ENCODE data around the gene SPOP. TPM values are rescaled to one million over a fixed set of nuclear protein-coding genes. Genes with fewer than 3 reads are reported as not detected.

Gene SPOP
- total RNA-seq, 1 donor from 2014 or later: 87.3 TPM

- Histone ChIP-seq H3K9me3 (no peaks in the 10 kb centered on the region), H3K27me3 (no peaks in the 10 kb centered on the region), H3K36me3 (no peaks in the 10 kb centered on the region), H3K27ac (peak overlapping the region; percentile 73), H3K4me3 (no peak overlapping the region), H3K4me1 (peaks cover 18% of the 10 kb centered on the region)
- DNase-seq (no peak), ATAC-seq (no peak)
- TF ChIP-seq, protein P1, sequence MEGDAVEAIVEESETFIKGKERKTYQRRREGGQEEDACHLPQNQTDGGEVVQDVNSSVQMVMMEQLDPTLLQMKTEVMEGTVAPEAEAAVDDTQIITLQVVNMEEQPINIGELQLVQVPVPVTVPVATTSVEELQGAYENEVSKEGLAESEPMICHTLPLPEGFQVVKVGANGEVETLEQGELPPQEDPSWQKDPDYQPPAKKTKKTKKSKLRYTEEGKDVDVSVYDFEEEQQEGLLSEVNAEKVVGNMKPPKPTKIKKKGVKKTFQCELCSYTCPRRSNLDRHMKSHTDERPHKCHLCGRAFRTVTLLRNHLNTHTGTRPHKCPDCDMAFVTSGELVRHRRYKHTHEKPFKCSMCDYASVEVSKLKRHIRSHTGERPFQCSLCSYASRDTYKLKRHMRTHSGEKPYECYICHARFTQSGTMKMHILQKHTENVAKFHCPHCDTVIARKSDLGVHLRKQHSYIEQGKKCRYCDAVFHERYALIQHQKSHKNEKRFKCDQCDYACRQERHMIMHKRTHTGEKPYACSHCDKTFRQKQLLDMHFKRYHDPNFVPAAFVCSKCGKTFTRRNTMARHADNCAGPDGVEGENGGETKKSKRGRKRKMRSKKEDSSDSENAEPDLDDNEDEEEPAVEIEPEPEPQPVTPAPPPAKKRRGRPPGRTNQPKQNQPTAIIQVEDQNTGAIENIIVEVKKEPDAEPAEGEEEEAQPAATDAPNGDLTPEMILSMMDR (IDR thresholded peaks at IDR 0.05): no peak
- intact Hi-C loops (cut with DNase I): no loop called here
Measured at GRCh38 chr17:49688848-49689247, 11.0 kb upstream of the SPOP start.

DNA sequence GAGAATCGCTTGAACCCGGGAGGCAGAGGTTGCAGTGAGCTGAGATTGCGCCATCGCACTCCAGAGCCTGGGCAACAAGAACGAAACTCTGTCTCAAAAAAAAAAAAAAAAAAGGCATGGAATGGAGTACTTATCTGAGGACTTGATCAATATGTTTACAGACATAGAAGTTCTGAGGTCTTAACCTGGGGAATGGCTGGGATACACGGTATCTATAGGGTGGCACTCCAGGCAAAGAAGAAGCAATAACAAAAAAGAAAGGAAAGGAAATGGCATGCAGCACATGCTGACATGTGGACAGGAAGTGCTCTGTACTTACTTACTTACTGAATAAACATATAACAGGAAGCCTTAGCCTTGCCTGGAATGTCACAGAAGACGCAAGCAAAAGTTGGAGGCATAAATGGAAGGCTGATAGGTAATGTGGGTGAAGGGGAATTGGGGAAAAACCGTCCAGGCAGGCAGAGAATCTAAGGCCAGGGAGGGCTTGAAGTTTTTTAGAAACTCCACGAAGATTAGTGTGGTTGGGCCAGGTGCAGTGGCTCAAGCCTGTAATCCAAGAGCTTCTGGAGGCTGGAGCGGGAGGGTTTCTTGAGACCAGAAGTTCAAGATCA is 10.1 kb upstream of the SPOP start:
- Histone ChIP-seq H3K9me3 (no peaks in the 10 kb centered on the region), H3K27me3 (no peaks in the 10 kb centered on the region), H3K36me3 (no peaks in the 10 kb centered on the region), H3K4me1 (peaks cover 18% of the 10 kb centered on the region), H3K27ac (peak overlapping the region; percentile 73), H3K4me3 (no peak overlapping the region)
- ATAC-seq: peak; percentile 77
- TF ChIP-seq, protein P1 (IDR thresholded peaks at IDR 0.05): no peak
- no peak for DNase-seq
- intact Hi-C loops (cut with DNase I): no loop called here

GRCh38 chr17:49681106-49681979 is 3.4 kb upstream of the SPOP start:
- Histone ChIP-seq H3K27ac (no peak overlapping the region), H3K4me3 (no peak overlapping the region), H3K36me3 (no peaks in the 10 kb centered on the region), H3K4me1 (peaks cover 3% of the 10 kb centered on the region), H3K27me3 (no peaks in the 10 kb centered on the region), H3K9me3 (no peaks in the 10 kb centered on the region)
- DNase-seq: no peak
- TF ChIP-seq, protein P1 (IDR thresholded peaks at IDR 0.05): no peak
- ATAC-seq: no peak
- intact Hi-C loops (cut with DNase I): no loop called here

DNA sequence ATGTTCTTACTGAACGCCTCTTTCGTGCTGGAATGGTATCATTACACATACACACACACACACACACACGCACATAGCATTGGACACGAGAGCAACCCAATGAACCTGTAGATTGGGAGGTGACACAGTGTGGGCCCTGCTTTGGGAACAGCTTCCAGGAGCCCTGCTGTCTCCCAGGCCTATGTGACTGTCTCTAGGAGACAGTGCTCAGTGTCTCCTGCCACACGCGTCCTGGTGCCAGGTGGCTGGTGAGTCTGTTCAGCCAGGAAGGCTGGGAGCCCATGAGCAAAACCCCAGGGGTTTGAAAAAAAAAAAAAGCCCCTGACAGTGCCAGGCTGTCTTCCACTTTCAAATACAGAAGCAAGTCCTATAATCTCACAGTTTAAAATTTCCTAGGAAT is 2.4 kb upstream of the SPOP start:
- H3K4me1 ChIP-seq: peaks cover 13% of the 10 kb centered on the region
- TF ChIP-seq, protein P1 (IDR thresholded peaks at IDR 0.05): no peak
- intact Hi-C loops (cut with DNase I): no loop called here
- H3K9me3 ChIP-seq: no peaks in the 10 kb centered on the region
- H3K27ac ChIP-seq: no peak overlapping the region
- peaks cover 5% of the 10 kb centered on the region for H3K36me3 ChIP-seq
- H3K4me3 ChIP-seq: no peak overlapping the region
- ATAC-seq: no peak
- DNase-seq: no peak
- H3K27me3 ChIP-seq: no peaks in the 10 kb centered on the region

DNA sequence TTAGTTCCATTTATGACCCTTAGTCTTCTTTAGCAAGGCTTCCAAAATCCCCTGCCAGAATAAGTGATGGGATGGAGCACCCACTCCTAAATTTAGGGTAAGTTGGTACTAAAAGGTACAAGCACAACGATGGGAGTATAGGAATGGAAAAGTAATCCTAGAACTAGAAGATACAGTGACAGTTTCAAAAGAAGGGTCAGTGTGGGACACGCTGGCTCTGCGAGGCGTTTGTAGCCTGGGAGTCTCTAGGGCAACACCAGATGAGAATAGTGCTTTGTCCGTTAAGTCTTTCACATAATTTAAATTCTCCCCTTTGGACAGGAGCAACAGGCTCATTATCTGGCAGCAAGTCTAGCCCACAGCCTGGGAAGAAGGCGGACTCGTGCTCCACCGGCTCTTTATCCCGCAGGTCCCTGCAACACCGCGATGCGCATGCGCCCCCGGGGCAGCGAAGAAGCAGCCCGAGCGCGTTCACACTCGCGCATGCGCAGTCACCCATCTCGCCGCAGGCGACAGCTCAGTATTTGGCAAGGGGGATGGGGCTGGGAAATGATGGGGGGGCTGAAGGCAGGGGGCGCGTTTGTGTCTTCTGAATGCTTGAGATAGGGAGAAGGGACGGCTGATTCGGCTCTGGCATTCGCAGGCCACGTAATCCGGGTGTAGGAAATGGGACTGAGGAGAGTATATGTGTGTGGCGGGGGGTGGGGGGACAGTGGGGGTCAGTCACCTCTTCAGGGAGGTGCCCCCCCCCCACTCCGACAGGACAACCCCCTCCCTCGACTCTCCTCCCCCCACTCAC is 564 bp downstream of the SPOP start:
- intact Hi-C loops (cut with DNase I): no loop called here
- H3K27ac ChIP-seq: peak overlapping the region; percentile 96
- peaks cover 32% of the 10 kb centered on the region for H3K4me1 ChIP-seq
- no peaks in the 10 kb centered on the region for H3K9me3 ChIP-seq
- TF ChIP-seq, protein P1 (IDR thresholded peaks at IDR 0.05): no peak
- peak; percentile 72 for ATAC-seq
- peak overlapping the region; percentile 77 for H3K4me3 ChIP-seq
- no peaks in the 10 kb centered on the region for H3K27me3 ChIP-seq
- peaks cover 14% of the 10 kb centered on the region for H3K36me3 ChIP-seq
- DNase-seq: peak; percentile 99
